Colonic mucosa (tissue), 4 donors: ENCODE data around the gene CLEC4G. TPM values are rescaled to one million over a fixed set of nuclear protein-coding genes. Genes with fewer than 3 reads are reported as not detected.

Experiments used
- DNase-seq: peaks from one replicate; pipeline ENCODE4 v3.0.0-alpha.2; 2020
- H3K27ac ChIP-seq: fragments of 200-600 bp; one replicate; pipeline ENCODE4 v1.8.0; 2021
- H3K27me3 ChIP-seq: fragments of 200-600 bp; one replicate; pipeline ENCODE4 v1.8.0; 2021
- H3K36me3 ChIP-seq: fragments of 200-600 bp; one replicate; pipeline ENCODE4 v1.8.0; 2021
- H3K4me1 ChIP-seq: fragments of 200-600 bp; one replicate; pipeline ENCODE4 v1.8.0; 2021; ENCODE audit warnings: mild to moderate bottlenecking
- H3K4me3 ChIP-seq: fragments of 200-600 bp; one replicate; pipeline ENCODE4 v1.8.0; 2021
- H3K9ac ChIP-seq, 2 donors: one replicate each; pipeline ENCODE4 v1.7.0; 2013; ENCODE audit warnings: control low read depth in 2 of 2, low read depth in 2 of 2, low read length in 2 of 2
- H3K9me3 ChIP-seq: fragments of 200-600 bp; one replicate; pipeline ENCODE4 v1.8.0; 2021
- intact Hi-C: fragments of 100-400 bp; cut with DNase I; formaldehyde crosslinking; loops from one replicate; pipeline ENCODE4 v1.14.1; 2022
- total RNA-seq, 2 donors: library from RNA; stranded (reverse); fragmentation: NEBNext Ultra II Directional in 1 of 2; extraction: Animal tissue kit (Norgen Biotek cat#: 25700) in 1 of 2; gene quantifications; one replicate each; pipeline ENCODE4 v1.2.1, GENCODE V29; 2021
- TF ChIP-seq, protein P1 (sequence below): fragments of 200-600 bp; IDR thresholded peaks from one replicate; pipeline ENCODE4 v1.8.0; 2022; ENCODE audit warnings: antibody characterized with exemption, mild to moderate bottlenecking
- donor health status: healthy.
- donor health status: DM: no; HTN: no; CAD: no.
- donor health status: DM: no; HTN: no; CAD: no.

The CLEC4G gene
- total RNA-seq, 2 donors from 2014 or later: 0.17 to 0.53 TPM

DNA sequence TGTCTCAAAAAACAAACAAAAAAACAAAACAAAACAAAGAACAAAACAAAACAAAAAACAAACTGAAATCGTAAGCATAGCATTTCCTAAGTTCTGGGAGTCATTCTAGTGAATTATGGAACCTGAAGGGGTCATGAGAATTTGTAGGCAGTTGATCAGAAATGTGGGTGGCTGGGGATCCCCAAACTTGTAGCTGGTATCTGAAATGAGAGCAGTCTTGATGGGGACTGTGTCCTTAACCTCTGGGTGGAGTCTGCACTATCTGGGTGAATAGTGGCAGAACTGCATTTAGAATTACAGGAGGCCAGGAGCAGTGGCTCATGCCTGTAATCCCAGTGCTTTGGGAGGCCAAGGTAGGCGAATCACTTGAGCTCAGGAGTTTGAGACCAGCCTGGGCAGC is 6.1 kb downstream of the CLEC4G start:
- H3K4me3 ChIP-seq: no peak overlapping the region
- no peaks in the 10 kb centered on the region for H3K4me1 ChIP-seq
- H3K9ac ChIP-seq: no peak overlapping the region
- no peak for DNase-seq
- H3K27ac ChIP-seq: no peak overlapping the region
- intact Hi-C loops: no loop called here
- H3K9me3 ChIP-seq: no peaks in the 10 kb centered on the region
- TF ChIP-seq, protein P1, sequence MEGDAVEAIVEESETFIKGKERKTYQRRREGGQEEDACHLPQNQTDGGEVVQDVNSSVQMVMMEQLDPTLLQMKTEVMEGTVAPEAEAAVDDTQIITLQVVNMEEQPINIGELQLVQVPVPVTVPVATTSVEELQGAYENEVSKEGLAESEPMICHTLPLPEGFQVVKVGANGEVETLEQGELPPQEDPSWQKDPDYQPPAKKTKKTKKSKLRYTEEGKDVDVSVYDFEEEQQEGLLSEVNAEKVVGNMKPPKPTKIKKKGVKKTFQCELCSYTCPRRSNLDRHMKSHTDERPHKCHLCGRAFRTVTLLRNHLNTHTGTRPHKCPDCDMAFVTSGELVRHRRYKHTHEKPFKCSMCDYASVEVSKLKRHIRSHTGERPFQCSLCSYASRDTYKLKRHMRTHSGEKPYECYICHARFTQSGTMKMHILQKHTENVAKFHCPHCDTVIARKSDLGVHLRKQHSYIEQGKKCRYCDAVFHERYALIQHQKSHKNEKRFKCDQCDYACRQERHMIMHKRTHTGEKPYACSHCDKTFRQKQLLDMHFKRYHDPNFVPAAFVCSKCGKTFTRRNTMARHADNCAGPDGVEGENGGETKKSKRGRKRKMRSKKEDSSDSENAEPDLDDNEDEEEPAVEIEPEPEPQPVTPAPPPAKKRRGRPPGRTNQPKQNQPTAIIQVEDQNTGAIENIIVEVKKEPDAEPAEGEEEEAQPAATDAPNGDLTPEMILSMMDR: no peak
- peaks cover 15% of the 10 kb centered on the region for H3K27me3 ChIP-seq
- no peaks in the 10 kb centered on the region for H3K36me3 ChIP-seq

DNA sequence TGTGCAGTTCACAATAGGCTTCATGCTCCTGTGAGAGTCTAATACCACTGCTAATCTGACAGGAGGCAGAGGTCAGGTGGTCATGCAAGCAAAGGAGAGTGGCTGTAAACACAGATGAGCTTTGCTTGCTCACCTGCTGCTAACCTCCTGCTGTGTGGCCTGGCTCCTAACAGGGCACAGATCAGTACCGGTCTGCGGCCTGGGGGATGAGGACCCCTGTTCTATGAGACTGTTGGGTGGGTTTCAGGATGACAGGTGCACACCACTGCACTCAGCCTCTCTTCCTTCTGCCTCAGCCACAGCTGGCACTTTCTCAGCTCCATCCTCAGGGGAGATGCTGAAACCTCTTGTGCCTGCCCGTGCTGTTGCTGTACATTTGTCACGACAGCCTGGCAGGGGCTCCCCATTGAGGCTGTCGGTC is 9.7 kb downstream of the CLEC4G start:
- H3K4me3 ChIP-seq: no peak overlapping the region
- intact Hi-C loops: no loop called here

DNA sequence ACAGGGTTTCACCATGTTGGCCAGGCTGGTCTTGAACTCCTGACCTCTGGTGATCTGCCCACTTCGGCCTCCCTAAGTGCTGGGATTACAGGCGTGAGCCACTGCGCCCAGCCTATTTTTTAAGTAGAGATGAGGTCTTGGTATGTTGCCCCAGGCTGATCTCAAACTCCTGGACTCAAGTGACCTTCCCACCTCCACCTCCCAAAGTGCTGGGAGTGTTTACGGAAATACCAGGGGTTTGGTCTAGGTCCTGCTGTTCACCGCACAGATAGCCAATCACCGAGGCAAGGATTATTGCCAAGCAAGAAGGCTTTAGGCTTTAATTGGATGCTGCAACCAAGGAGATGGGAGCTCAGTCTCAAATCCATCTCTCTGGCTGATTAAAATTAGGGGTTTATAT is 11.6 kb downstream of the CLEC4G start:
- Histone ChIP-seq H3K36me3 (no peaks in the 10 kb centered on the region), H3K4me1 (no peaks in the 10 kb centered on the region), H3K9ac (no peak overlapping the region), H3K4me3 (no peak overlapping the region), H3K27me3 (no peaks in the 10 kb centered on the region), H3K9me3 (no peaks in the 10 kb centered on the region), H3K27ac (no peak overlapping the region)
- intact Hi-C loops: no loop called here
- DNase-seq: no peak
- TF ChIP-seq, protein P1: no peak

More for the DNA sequence above, 9.7 kb downstream of the CLEC4G start:
- Histone ChIP-seq H3K9me3 (no peaks in the 10 kb centered on the region), H3K9ac (no peak overlapping the region), H3K4me1 (no peaks in the 10 kb centered on the region), H3K36me3 (no peaks in the 10 kb centered on the region), H3K27me3 (no peaks in the 10 kb centered on the region), H3K27ac (no peak overlapping the region)
- DNase-seq: no peak
- TF ChIP-seq, protein P1: no peak

DNA sequence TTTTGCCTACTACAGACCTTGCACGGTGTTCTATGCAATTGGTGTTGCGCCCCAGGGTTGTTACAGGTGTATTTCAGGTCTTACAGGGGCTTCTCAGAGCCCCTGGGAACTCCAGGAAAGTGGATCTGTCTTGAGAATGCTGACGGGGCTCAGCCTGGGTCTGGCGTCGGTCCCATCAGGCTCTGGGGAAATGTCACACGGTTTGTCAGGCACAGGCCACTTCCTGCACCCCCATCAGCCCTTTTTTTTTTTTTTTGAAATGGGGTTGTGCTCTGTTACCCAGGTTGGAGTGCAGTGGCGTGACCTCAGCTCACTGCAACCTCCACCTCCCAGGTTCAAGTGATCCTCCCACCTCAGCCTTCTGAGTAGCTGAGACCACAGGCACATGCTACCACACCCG is 13.2 kb downstream of the CLEC4G start:
- Histone ChIP-seq H3K9ac (no peak overlapping the region), H3K9me3 (no peaks in the 10 kb centered on the region), H3K27me3 (no peaks in the 10 kb centered on the region), H3K27ac (no peak overlapping the region), H3K4me1 (no peaks in the 10 kb centered on the region), H3K36me3 (no peaks in the 10 kb centered on the region), H3K4me3 (no peak overlapping the region)
- TF ChIP-seq, protein P1: no peak
- no peak for DNase-seq
- intact Hi-C loops: no loop called here

DNA sequence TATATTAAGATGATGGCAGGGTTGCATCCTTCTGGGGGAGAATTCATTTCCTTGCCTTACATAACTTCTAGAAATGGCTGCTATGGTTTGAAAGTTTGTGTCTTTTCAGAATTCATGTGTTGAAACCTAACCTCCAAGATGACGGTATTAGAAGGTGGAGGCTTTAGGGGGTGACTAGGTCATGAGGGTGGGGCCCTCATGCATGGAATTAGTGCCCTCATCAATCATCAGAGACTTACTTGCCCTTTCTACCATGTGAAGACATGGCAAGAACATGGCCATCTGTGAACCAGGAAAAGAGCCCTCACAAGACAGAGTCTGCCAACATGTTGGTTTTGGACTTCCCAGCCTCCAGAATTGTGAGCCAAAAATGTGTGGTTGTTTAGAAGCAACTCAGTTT is 15.1 kb downstream of the CLEC4G start:
- intact Hi-C loops: no loop called here
- Histone ChIP-seq H3K4me1 (no peaks in the 10 kb centered on the region), H3K9me3 (no peaks in the 10 kb centered on the region), H3K9ac (no peak overlapping the region), H3K27ac (no peak overlapping the region), H3K27me3 (no peaks in the 10 kb centered on the region), H3K4me3 (no peak overlapping the region), H3K36me3 (no peaks in the 10 kb centered on the region)
- DNase-seq: no peak
- TF ChIP-seq, protein P1: no peak

DNA sequence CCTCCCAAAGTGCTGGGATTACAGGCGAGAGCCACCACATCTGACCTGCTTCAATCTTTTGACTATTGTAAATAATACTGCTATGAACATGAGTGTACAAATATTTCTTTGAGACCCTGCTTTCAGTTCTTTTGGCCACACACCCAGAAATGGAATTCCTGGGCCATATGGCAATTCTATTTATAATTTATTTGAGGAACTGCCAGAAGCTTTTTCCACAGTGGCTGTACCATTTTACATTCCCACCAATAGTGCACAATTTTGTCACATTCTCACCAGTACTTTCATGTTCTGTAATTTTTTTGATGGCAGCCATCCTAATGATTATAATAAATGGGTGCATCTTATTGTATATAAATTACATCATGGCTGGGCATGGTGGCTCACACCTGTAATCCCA is 16.2 kb downstream of the CLEC4G start:
- Histone ChIP-seq H3K9ac (no peak overlapping the region), H3K4me1 (no peaks in the 10 kb centered on the region), H3K36me3 (no peaks in the 10 kb centered on the region), H3K4me3 (no peak overlapping the region), H3K27ac (no peak overlapping the region), H3K9me3 (no peaks in the 10 kb centered on the region), H3K27me3 (no peaks in the 10 kb centered on the region)
- intact Hi-C loops: no loop called here
- TF ChIP-seq, protein P1: no peak
- DNase-seq: no peak
